GM06990 (cell line): ENCODE data around the gene TEX19.

Experiments
- DNase-seq: peaks from one replicate; pipeline ENCODE4 v3.0.0-alpha.2; 2011; ENCODE audit not compliant: insufficient read length; ENCODE audit errors: extremely low read depth
- H3K27me3 ChIP-seq: replicated peaks from 2 replicates; pipeline ENCODE4 v1.6.0; 2011; ENCODE audit warnings: low read length; ENCODE audit not compliant: control insufficient read depth, insufficient read depth
- H3K36me3 ChIP-seq: 2 replicates; pipeline ENCODE4 v1.5.1; 2011; ENCODE audit warnings: low read length; ENCODE audit not compliant: control insufficient read depth, insufficient read depth
- H3K4me3 ChIP-seq: replicated peaks from 2 replicates; pipeline ENCODE4 v1.5.1; 2011; ENCODE audit warnings: low read depth, mild to moderate bottlenecking, control low read depth, low read length
- TF ChIP-seq, protein P1 (sequence below): IDR thresholded peaks from 2 replicates; pipeline ENCODE4 v1.5.1; 2011; ENCODE audit warnings: low read length, control low read depth, mild to moderate bottlenecking, inconsistent platforms; ENCODE audit not compliant: insufficient read depth, poor library complexity, severe bottlenecking

Gene TEX19

GRCh38 chr17:82405051-82405450, 46.0 kb downstream of the TEX19 start:
- no peak for DNase-seq
- H3K27me3 ChIP-seq = no peaks in the 10 kb centered on the region
- TF ChIP-seq, protein P1, sequence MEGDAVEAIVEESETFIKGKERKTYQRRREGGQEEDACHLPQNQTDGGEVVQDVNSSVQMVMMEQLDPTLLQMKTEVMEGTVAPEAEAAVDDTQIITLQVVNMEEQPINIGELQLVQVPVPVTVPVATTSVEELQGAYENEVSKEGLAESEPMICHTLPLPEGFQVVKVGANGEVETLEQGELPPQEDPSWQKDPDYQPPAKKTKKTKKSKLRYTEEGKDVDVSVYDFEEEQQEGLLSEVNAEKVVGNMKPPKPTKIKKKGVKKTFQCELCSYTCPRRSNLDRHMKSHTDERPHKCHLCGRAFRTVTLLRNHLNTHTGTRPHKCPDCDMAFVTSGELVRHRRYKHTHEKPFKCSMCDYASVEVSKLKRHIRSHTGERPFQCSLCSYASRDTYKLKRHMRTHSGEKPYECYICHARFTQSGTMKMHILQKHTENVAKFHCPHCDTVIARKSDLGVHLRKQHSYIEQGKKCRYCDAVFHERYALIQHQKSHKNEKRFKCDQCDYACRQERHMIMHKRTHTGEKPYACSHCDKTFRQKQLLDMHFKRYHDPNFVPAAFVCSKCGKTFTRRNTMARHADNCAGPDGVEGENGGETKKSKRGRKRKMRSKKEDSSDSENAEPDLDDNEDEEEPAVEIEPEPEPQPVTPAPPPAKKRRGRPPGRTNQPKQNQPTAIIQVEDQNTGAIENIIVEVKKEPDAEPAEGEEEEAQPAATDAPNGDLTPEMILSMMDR = no peak
- no peak overlapping the region for H3K4me3 ChIP-seq
- H3K36me3 ChIP-seq = peaks cover 10% of the 10 kb centered on the region

GRCh38 chr17:82406131-82406671, 47.2 kb downstream of the TEX19 start:
- no peaks in the 10 kb centered on the region for H3K27me3 ChIP-seq
- H3K4me3 ChIP-seq = no peak overlapping the region
- TF ChIP-seq, protein P1 = no peak
- no peak for DNase-seq
- peaks cover 10% of the 10 kb centered on the region for H3K36me3 ChIP-seq

GRCh38 chr17:82407255-82407654, 48.2 kb downstream of the TEX19 start:
- TF ChIP-seq, protein P1 = no peak
- DNase-seq = no peak
- no peaks in the 10 kb centered on the region for H3K27me3 ChIP-seq
- H3K36me3 ChIP-seq = peaks cover 10% of the 10 kb centered on the region
- no peak overlapping the region for H3K4me3 ChIP-seq

DNA sequence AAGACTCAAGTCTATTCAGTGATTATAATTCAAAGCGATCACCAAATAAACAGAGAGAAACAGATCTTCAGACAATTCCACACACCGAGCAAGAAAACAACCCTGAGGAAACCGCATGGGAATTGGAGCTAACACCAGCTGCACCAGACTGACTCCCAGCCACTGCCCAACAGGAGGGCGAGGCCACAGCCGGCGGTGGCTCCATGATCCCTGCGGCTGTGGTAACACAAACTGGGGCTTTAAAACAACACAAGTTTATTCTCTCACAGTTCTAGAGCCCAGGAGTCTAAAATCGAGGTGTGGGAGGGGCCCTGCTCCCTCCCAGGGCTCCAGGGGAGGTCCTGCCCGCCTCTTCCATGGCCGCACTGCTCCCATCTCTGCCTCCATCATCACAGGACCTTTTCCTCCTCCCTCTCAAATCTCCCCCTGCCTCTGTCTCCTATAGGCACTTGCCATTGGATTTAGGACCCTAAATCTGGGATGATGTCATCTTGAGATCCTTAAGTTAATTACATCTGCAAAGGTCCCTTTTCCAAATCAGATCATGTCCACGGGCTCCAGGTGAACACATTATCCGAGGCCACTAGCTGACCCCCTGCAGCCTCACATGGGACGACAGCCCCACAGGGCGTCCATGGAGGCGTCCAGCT, 49.4 kb downstream of the TEX19 start:
- no peak for DNase-seq
- H3K4me3 ChIP-seq = no peak overlapping the region
- TF ChIP-seq, protein P1 = no peak
- H3K27me3 ChIP-seq = no peaks in the 10 kb centered on the region
- peaks cover 11% of the 10 kb centered on the region for H3K36me3 ChIP-seq

DNA sequence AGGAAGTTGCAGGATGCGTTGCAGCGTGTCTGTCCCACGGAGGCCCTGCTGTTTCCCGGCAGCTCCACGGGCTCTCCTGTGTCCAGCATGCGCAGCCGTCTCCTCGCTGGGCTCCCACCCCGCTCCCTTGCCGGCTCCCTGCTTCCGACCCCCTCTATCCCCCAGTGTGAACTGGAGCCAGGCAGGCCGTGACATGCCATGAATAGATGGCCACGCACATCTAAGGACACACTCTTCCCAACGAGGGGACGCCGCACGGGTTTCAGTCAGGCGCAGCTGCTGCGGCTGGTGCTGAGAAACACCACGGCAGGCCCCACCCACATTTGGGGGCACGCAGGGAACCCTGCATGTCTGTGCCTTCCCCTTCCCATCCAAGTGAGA, 49.9 kb downstream of the TEX19 start:
- H3K27me3 ChIP-seq = no peaks in the 10 kb centered on the region
- no peak overlapping the region for H3K4me3 ChIP-seq
- DNase-seq = no peak
- peaks cover 6% of the 10 kb centered on the region for H3K36me3 ChIP-seq
- TF ChIP-seq, protein P1 = no peak
